Testis (tissue), 3 donors: ENCODE data around the gene CAPZB. TPM values are rescaled to one million over a fixed set of nuclear protein-coding genes. Genes with fewer than 3 reads are reported as not detected.

ENCODE experiments used
- DNase-seq: peaks from one replicate; pipeline ENCODE4 v3.0.0-alpha.2; 2019
- H3K27ac ChIP-seq, 2 donors: fragments of 200-600 bp; sonication (generic); one replicate each; pipeline ENCODE4 v1.5.1; 2019
- H3K27me3 ChIP-seq: fragments of 200-600 bp; sonication (generic); one replicate; pipeline ENCODE4 v1.5.1; 2019
- H3K36me3 ChIP-seq: fragments of 200-600 bp; sonication (generic); one replicate; pipeline ENCODE4 v1.5.1; 2017; ENCODE audit warnings: low read depth; ENCODE audit errors: missing control alignments
- H3K4me1 ChIP-seq: fragments of 200-600 bp; sonication (generic); one replicate; pipeline ENCODE4 v1.5.1; 2019
- H3K4me3 ChIP-seq, 2 donors: fragments of 200-600 bp; sonication (generic); one replicate each; pipeline ENCODE4 v1.5.1; 2017 to 2019
- H3K9me3 ChIP-seq: fragments of 200-600 bp; sonication (generic); one replicate; pipeline ENCODE4 v1.5.1; 2017
- CTCF ChIP-seq, 3 experiments: fragments of 450-650 bp in 2 of 3; fragments of 200-600 bp in 1 of 3; sonication (generic) in 1 of 3; IDR thresholded peaks; one replicate each; pipeline ENCODE4 v1.5.1; 2016 to 2019; ENCODE audit warnings: antibody characterized with exemption in 3 of 3, mild to moderate bottlenecking in 2 of 3, moderate library complexity in 1 of 3
- POLR2A ChIP-seq: fragments of 450-650 bp; IDR thresholded peaks from one replicate; pipeline ENCODE4 v1.6.1; 2017; ENCODE audit warnings: antibody characterized with exemption, mild to moderate bottlenecking, moderate library complexity
- WGBS, 2 donors: methylation state at CpG; one replicate each; pipeline ENCODE4 v1.1.5; 2018; 5-methylcytosine and 5-hydroxymethylcytosine counted together
- intact Hi-C: fragments of 100-400 bp; cut with DNase I; formaldehyde crosslinking; loops from one replicate; pipeline ENCODE4 v1.15.1; 2023; ENCODE audit warnings: low total_unique reads
- polyA plus RNA-seq: library from polyadenylated mRNA; stranded (reverse); fragments of 350-450 nt; fragmentation: Illumina TruSeq; extraction: RNeasy Lipid Tissue Mini Kit (QIAGEN cat#74804); gene quantifications from one replicate; pipeline ENCODE4 v1.2.3, GENCODE V29; 2014; ENCODE audit warnings: low read depth, low replicate concordance; ENCODE audit not compliant: insufficient read depth
- total RNA-seq, 2 donors: library from RNA; depleted of rRNA; stranded (reverse); fragments of >200 nt; gene quantifications; one replicate each; pipeline ENCODE4 v1.2.3, GENCODE V29; 2016

The CAPZB gene
- total and polyA plus RNA-seq, 3 donors from 2014 or later = 147 to 502 (median 207) TPM

DNA sequence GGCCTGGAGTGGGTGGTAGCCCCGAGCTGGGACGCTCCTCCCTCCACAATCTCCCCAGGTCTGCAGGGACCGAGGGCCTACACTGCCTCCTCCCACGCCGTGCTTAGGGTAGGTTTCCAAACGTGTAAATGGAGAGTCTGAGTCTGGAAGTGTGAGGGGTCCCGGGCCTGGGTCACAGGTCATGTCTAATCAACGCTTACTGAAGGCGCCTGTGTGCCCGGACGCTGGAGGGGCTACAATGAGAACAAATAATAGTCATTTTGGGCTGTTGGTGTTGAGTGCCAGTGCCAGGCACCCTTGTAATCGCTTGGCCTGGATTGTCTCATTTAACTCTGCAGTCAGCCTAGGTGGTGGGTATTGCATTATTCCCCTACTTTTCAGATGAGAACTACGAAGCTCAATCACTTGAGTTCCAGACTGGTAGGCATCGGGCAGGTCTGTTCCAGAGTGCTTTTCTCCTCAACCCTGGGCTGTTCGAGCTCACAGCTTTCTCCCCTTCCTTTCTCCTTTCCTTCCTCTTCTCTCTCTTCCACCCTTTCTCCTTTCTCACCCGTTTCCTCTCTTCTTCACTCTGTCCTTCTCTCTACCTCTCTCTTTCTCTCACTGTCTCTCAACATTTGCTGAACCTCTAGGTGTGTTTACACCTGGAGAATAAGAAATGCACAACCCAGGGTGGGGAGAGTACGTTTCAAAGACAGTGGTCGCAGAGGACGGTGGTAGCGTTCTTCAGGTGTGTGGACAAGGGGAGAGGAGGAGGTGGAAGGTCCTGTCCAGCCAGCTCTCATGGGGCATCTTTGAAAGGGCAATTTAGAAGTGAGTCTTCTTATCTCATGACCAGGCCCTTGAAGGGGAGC is 172.3 kb downstream of the CAPZB start:
- 34 to 55% methylated on average over 12 to 20 of the region's 20 CpGs for WGBS, 2 donors
- Histone ChIP-seq H3K36me3 (no peaks in the 10 kb centered on the region), H3K27ac (peak overlapping the region; percentile 80 to 91), H3K4me3 (peak overlapping the region; percentile 81 to 97), H3K9me3 (no peaks in the 10 kb centered on the region), H3K27me3 (no peaks in the 10 kb centered on the region), H3K4me1 (peaks cover 30% of the 10 kb centered on the region)
- no peak for TF ChIP-seq CTCF (IDR thresholded peaks at IDR 0.05)
- DNase-seq = peak; percentile 45
- intact Hi-C loops = no loop called here

DNA sequence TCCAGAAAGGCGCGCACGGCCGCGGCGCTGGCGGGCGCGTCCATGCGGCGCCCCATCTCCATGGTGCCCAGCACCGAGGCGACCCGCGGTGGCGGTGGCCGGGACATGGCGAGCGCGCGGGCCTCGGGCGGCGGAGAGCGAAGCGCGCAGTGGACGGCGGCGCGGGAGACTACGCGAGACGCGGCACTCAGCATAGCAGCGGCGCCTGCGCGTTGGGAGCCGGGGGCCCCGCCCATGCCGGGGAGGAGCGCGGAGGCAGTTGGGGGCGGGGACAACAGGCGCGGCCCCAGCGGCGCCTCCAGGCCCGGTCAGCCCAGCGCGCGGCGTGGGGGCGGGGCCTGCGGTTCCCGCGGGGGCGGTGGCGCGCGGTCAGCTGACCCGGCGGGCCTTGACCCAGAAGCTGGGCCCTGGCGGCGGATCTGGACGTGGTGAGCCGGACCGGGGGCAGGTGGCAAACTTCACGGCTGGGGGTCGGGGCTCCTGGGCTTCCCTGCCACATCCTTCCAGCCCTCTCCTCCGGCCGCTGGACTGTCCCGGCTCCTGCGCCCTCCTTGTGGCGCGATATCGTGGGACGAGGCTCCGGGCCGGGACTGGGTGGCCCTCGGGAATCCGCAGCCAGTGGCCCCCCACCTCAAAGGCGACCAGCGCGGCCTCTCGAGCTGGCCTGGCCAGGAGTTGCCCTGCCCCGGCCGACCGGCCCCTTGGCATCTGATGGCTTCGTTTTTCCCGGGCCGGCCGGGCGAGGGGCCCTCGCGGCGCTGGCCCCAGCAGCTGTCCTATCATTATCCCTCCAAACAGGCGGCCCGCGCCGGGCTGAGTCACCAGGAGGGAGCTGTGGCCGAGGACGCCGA is 173.2 kb downstream of the CAPZB start, which contains the start of the genes AKR7A2 and SLC66A1:
Gene AKR7A2 (minus strand): TSS at position 214 of the 851 bp plus-strand sequence. CDS start 20 bp downstream, at position 194.
Gene SLC66A1 (plus strand): TSS at position 396 of the 851 bp plus-strand sequence. CDS start 5,352 bp downstream, outside the sequence.
- peak; percentile 94 for DNase-seq
- Histone ChIP-seq H3K27me3 (no peaks in the 10 kb centered on the region), H3K27ac (peak within 1 kb of the TSS; percentile 80 to 91), H3K36me3 (no peaks in the 10 kb centered on the region), H3K4me3 (peak within 1 kb of the TSS; percentile 81 to 97), H3K9me3 (no peaks in the 10 kb centered on the region), H3K4me1 (peaks cover 26% of the 10 kb centered on the region)
- 0 to 1% methylated on average over 12 to 50 of the region's 105 CpGs for WGBS, 2 donors
- intact Hi-C loops = no loop called here
- peak in 2 of 3 experiments; percentile 2 to 23 for TF ChIP-seq CTCF (IDR thresholded peaks at IDR 0.05)
- TF ChIP-seq POLR2A = peak; percentile 27

DNA sequence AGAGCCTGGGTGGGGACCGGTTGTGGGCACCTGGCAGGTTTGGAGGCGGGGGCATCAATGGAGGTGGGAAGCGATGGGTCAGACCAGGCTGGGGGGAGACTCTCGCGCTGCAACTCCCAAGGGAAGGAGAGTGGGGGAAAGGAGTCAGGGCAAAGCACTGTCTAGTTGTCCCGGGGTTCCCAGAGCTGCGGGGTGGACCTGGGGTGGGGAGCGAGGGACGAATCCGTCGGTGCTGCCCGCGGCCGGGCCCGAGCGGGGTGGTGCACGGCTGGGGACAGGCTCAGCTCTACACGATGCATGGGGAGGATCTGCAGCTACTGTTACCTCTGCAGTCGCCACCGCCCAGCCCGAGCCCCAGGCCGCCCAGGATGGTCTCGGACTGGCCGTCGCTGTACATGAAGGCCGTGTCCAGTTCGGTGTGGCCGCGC is 173.8 kb downstream of the CAPZB start:
- no peaks in the 10 kb centered on the region for H3K36me3 ChIP-seq
- WGBS, 2 donors = 0% methylated on average over 7 to 23 of the region's 29 CpGs
- TF ChIP-seq CTCF (IDR thresholded peaks at IDR 0.05) (no peak), POLR2A (no peak)
- H3K4me3 ChIP-seq = peak overlapping the region; percentile 81 to 97
- DNase-seq = no peak
- intact Hi-C loops = no loop called here
- H3K4me1 ChIP-seq = peaks cover 23% of the 10 kb centered on the region
- H3K27me3 ChIP-seq = no peaks in the 10 kb centered on the region
- peak overlapping the region; percentile 24 to 91 for H3K27ac ChIP-seq
- no peaks in the 10 kb centered on the region for H3K9me3 ChIP-seq

- H3K36me3 ChIP-seq = no peaks in the 10 kb centered on the region
- DNase-seq = no peak
- H3K4me3 ChIP-seq = peak overlapping the region; percentile 81 to 97
- peaks cover 23% of the 10 kb centered on the region for H3K4me1 ChIP-seq
- no peak for TF ChIP-seq POLR2A
- TF ChIP-seq CTCF (IDR thresholded peaks at IDR 0.05) = no peak
- WGBS, 2 donors = 24 to 33% methylated on average over 13 of the region's 13 CpGs
- intact Hi-C loops = no loop called here
- peak overlapping the region; percentile 24 to 91 for H3K27ac ChIP-seq
- H3K27me3 ChIP-seq = no peaks in the 10 kb centered on the region
- no peaks in the 10 kb centered on the region for H3K9me3 ChIP-seq
These were observed 174.4 kb downstream of the CAPZB start for GRCh38 chr1:19310720-19311502.
